Fibroblast of skin of right quadriceps (primary cell): ENCODE results near the gene CLEC16A.
A peak's percentile ranks its signal among the peaks of the same experiment; 100 is the strongest.

Source experiments
- DNase-seq: peaks from one replicate; pipeline ENCODE4 v3.0.0-alpha.2; 2013

The CLEC16A gene

DNA sequence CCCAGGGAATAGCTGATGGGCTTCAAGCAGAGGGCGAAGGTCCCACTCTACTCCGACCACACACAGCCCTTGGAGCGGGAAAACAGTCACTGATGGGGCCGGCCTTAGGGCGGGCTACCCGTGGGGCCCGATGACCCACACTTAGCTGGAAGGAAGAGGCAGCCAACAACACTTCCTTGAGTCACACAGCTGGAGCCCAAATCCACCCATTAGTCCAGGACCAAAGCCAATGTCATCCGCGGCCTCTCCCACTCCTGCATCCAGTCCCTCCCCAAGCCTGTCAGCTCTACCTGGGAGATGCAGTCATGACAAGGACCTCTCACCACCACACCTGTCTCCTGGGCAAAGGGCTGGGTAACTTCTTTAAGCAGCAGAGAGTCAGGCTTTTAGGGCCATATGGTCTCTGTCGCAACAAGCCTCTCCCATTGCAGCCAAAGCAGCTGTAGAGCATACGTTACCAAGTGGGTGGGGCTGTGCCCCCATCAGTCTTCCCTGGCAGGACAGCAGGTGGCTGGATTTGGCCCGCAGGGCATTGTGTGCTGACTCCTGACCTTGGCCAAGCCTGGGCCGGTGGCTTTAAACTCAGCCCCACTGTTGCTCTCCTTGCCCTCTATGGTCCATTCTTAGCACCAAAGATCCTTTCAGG, 200.9 kb downstream of the CLEC16A start:
- no peak for DNase-seq

DNA sequence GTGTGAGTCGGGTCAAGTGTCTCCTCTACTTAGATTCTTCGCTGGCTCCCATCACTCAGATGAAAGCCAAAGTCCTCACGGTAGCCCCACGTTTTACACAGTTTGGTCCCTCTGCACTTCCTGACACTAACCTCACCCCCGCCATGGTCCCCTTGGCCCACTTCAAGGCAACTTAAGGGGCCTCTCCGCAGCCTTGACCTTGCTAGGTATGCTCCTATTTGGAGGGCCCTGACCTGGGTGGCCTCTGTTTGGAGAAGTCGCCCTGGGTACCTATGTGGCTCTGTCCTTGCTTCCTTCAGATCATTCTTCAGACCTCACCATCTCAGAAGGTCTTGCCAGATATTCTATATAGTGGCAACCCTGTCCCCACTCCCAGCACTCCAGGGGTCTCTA, 201.5 kb downstream of the CLEC16A start:
- no peak for DNase-seq

DNA sequence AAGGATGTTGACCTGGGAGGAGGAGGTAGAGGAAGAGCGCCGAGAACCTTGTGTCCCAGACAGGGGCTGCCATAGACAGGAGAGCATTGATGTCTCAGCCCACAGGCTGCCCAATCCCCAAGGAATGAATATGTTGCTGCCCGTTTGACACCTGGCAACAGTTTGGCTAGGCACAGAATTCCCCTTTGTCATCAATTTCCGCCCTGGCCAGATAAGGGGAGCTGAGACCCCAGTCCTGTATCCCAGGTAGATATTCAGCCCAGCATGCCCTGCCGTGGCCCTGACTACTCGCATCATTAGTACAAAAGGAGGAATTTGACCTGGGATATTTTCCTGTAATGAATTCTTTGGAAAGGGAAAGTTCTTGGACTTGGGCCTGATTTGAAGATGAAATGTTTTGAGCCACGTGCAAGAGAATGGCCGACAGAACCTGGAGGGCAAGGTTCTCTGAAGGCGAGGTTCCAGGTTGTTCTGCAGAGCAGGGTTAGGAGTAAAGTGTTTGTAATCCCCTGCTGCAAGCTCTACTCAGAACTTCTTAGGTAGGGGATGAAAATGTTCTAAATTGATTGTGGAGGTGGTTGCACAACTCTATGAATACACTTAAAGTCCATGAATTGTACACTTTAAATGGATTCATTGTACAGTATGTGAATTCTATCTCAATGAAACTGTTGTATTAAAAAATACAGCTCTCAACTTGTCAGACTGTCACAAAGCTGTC, 202.8 kb downstream of the CLEC16A start:
- no peak for DNase-seq

DNA sequence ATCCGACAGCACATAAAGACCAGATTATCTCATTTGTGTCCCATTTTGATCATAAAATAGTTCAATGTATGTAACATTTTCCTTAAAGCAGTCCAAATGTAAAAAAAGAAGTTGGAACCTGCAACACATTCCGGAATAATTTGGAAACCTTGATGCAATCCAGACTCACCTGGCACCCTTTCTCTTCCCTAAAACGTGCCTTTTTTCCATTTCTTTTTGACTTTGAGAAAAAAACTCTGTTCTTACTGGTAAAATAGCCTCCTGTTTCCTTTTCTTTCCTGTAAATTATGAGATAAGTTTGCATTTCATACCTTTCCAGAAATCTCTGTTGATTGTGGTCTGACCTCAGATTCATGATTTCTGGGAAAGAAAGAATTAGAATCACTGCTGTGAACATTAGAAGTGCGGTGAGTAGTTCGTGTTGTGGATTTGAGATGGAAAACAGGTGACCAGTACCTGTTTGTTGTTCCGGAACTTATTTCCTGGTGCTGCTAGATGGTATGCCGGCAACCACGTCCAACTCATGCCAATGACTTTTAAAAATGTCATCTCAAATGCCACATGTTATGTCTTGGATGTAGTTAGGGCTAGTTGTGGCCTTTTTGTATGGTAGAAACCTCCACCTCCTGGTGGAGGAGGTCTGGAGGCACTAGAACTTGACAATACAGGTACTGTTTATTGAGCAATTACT, 203.5 kb downstream of the CLEC16A start:
- DNase-seq, result no peak

DNA sequence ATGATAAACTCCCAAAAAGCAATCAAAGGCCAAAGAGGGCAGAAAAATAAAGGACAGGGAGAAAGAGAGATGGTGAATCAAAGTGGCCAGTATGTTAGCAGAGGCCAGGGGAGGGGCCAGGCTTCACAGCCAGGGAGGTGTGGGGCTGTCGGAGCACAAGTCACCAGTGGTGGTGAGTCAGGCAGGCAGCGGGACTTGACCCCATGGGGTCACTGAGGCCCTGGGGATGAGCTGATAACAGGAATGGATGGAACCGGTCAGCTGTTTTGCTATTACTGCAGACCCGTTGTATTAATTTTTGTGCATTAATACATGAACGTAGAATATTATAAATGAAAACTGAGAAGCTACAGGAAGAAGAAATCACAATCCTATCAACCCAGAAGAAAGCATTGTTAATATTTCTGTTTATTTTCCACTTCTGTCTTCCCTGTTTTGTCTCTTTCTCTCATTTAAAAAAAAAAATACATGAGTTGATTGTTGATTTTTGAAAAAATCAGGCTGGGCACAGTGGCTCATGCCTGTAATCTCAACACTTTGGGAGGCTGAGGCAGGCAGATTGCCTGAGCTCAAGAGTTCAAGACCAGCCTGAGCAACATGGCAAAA, 204.8 kb downstream of the CLEC16A start:
- DNase-seq, result no peak

DNA sequence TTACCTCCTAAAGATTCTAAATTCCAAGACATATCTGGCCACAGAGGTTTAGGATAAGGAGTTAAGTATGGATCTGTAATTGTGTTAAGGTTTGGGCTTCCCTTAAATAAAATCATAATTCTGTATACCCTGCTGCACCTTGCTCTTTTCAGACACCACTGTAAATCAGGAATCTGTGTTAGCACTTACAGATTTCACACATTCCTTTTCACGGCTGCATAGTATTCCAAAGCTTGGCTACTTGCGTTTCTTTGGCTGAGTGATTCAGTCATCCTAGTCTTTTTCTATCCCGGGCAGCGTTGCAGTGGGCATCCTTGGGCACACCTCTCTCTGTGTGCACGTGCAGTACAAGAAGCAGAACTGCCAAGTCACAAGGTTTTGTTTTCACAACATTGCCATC, 205.8 kb downstream of the CLEC16A start:
- DNase-seq, result no peak

DNA sequence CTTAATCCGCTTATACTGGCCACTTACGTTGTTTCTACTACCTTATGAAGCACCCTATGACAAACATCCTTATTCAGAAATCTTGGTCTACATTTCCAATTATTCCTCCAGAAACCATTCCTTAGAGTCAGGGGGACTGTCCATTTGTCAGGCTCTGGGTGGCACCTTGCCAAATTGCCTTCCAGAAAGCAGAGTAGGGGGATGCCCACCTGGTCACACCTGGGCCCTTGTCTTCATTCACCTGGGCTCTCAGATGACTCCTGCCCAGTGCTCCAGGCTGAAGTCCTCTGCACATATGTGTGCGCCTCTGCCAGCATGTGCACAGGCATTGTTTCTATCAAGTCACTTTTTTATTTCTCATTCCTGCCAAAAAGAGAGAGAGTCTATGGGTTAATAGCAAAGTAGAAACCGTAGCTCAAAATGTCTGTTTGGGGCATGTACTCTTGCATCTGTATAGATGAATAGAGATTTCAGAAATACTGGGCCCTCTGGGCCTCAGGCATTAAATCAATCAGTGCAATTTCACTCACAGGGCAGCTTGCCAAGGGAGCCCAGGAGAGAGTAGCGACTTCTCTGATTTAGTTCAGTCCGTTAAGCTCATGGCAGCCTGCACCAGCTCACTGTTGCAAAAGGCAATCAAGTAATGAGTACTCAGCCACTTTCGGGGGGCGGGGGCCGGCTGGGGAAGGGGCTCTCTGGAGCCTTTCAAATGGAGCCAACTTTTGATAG, 207.0 kb downstream of the CLEC16A start:
- peak; percentile 31 for DNase-seq

DNA sequence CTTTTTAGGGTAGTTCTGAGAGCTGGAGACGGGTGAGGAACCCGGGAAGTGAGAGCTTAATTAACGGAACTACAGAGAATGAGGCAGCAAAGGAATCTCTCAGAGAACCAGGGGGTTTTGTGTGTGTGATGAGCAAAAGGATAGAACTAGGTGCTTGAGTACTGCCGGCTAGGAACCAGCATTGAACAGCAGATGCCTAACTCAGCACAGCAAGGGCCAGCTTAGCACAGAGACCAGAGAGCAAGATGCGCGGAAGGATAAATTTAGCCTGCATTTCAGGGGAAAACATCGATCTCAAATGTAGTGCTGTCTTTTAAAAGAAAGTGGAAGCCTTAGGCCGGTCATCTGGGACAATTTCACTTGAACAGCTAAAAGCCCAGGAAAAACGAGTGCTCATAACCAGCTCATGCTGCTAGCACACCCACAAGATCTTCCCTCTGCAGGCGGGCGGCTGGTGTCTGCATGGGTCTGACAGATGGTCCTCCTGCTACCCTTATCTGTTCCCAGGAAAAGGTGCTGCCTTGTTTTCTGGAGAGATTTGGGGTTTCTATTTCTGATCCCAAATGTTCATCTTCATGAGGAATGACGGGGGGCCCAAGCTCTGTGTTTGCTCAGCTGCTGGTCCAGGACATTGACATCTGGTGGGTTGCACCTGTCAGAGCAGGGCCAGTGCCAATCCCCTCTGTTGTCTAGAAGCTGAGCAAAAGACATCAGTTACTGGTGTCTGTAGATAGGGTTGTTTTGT, 207.7 kb downstream of the CLEC16A start:
- DNase-seq, result no peak

DNA sequence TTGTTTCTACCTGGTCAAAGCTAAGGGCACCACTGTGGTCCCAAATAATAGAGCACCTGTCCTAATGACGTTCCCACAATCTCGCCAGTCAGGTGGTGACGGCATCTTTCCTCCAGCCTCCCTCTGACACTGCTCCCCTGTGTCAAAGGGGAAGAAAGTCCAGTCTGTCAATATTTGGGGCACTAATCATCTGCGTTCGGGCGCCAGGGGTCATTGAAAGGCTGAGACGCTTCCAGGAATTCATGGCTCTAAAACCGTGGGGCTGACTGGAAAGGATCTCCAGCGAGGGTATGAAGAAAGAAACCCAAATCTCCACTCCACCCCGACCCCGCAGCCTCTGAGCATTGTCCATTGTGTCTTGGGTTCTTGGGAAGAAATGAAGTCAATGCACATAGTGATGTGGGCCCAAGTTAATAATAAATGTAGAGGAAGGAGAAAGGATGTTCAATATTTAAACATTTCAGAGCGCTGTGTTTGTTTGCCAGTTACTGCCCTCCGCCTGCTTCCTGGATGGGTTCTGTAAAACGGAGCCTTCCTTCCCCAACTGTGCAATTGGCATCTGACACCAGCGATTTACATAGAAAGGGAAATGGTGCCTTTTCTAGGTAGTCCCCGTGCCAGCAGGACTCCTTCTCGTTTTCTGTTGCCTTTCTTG, 208.4 kb downstream of the CLEC16A start:
- DNase-seq, result no peak

DNA sequence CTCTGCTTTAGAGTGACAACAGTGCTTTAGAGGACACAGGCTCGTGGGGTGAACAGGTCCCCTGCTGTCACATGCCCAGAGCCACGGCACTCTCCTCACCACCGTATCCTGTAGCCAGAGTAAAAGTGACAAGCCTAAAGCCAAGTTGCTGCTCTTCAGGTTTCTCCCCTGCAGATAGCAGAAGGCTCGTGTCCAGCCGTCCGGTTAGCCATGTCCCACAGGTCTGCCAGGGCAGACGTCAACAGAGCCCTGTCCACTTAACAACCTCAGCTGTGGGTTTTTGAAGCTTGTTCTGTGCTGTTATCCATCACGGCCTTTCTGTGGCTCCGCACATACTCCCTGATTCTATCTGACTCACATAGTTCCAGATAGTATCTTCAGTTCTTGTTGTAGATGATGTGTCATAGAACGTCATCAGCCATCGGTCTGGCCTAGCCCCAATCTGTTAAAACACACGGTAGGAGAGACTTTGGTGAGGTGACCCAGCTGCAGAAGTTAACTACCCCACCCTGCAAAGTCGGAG, 211.0 kb downstream of the CLEC16A start:
- DNase-seq, result peak; percentile 64

DNA sequence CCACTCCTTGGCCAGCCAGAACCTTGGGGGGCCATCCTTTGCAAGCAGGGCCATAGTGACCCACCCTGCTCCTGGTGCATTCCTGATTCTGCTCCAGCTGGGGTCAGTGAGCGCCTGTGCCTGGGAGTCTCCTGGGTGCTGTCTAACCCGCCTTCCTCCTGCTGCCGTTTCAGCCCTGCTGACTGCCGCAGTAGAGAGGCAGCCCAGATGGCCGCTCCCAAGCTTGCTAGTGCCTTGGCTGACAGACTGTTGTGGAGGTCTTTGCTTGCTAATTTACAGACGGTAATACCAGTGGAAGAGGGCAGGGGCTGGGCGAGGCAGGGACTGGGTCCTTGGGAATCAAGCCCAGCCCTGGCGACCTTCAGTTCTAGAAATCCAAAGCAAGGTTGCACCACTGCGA, 212.0 kb downstream of the CLEC16A start:
- no peak for DNase-seq

DNA sequence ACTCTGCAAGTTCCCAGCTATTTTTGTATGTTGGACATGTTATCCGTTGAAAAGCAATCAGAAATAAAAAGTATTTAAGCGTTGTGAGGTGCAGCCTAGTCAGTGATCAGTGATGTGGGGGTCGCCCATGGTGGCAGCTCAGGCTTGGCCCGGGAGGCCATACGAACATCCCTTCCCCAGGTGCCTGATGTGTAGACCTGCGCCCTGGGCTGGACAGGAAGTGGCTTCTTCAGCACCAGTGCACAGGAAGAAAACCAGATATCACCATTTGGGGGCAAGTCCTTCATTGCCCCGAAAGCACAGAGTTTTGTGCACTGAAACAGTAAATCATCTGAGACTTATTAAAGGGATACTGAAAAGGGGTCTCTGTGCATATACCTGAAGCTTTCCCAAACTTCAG, 212.8 kb downstream of the CLEC16A start:
- DNase-seq, result no peak

DNA sequence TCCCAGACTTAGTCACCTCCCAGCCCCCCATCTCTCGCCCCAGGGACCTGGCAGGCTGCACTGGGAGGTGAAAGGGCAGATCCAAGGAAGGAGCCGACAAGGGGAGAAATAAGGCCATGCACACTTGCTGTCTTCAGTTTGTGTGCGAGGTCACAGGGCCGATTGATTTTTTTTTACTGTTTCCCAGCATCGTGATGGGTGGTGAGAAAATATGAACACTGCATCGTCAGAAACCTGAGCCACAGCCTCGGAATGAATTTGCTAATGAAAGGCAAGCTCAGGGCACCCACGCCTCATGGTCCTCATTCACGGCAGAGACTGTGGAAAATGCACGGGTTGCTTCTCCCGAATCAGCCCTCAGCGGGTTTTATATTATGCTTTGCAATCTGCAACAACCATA, 213.7 kb downstream of the CLEC16A start:
- no peak for DNase-seq

DNA sequence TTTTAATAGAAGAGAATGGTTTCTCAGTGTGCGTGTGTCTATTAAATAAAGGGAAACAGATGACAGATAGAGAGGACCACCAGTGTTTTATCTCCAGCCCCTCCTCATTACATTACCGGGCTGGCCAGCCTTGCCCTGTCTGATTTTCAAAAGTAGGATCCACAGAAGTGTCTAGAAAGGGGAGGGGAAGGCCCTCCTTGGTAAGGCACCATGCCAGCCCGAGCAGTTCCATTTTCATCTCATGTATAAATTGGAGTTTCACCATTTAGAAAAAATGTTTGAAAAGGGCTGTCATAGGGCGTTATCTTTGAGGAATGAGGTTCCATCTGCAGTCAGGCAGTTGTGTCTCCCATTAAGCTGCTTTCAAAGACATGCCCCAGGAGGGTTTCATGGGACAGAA, 214.9 kb downstream of the CLEC16A start:
- DNase-seq, result no peak

DNA sequence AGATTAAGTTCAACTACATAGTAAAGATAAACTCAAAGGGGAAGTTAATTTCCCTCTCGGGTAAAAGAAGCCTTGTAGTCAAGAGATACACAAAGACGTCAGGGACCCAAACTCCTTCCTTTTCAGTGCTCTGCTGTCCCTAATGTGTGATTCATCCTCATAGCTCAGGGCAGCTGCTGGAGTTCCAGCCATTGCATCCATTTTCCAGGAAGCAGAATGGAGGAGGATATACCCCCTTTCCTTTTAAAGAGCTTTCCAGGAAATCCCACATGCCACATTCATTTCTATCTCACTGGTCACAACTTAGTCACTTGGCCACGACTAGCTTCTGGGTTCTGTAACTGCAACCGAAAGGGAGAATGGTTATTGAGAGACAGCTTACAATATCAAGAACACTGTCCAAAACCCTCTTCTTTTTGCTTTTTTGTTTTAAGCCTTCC, 216.3 kb downstream of the CLEC16A start:
- DNase-seq, result peak; percentile 32

DNA sequence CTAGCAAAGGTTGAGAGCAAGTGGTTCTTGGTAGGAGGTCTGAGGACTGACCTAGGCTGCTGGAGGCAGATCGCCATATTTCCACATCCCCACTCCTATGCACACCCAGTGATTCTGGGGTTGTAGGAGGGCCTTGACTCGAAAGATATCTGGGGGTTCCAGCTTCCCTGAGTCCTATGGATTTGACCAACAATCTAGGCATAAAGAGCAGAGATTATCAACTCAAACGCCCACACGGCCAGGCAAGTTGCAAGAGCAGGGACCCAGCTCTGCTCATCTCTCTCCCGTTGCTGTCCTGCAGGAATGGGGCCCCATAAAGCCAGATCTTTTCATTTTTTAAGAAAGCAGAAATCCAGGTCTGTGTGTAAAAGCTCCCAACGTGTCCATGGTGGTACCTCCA, 217.1 kb downstream of the CLEC16A start:
- DNase-seq, result no peak

DNA sequence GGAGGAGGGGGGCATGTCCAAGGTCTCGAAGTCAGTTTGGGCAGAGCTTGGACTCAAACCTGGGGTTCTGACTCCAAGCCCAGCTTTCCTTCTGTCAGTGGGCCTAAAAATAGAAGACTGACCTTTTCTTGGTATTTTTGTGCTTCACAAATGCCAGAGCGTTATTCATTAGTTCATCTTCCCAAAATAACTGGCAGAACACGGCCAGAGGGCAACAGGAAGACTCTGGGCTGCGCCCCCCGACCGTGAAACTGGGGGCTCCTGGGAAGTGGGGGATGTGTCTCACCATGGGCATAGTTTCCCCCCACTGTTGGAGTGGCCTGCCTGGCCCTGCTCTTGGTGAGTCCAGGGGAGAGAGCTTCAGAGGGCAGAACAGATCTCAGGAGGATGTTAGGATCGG, 217.6 kb downstream of the CLEC16A start:
- no peak for DNase-seq

DNA sequence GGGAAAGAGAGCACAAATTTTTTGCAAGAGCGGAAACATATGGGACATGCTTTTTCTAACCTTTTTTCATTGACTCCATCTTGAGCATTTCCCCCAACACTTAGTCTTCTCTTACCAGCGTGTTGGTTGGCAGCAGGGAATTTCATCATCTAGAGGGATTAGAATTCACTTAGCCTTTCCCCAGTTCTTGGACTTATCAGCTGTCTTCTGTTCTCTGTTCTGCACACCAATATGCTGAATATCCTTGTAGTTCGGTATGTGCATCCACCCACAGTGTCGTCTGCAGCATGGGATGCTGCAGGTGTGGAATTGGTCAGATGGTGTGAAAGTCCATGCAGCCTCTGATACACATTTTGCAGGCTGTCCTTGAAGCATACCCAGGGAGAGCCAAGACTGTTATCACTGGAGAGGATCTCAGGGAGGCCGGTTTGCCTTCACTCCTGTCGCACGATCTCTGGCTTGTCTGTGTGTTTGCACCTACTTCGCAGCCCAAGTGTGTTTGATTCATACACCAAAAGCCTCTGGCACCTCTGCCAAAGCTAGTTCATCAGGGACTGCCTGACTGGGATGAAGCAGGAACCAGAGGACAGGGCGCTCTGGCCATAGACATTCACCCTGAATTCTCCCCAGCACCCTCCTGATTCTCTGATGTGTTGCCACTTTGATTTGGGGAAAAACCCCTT, 218.4 kb downstream of the CLEC16A start:
- no peak for DNase-seq

DNA sequence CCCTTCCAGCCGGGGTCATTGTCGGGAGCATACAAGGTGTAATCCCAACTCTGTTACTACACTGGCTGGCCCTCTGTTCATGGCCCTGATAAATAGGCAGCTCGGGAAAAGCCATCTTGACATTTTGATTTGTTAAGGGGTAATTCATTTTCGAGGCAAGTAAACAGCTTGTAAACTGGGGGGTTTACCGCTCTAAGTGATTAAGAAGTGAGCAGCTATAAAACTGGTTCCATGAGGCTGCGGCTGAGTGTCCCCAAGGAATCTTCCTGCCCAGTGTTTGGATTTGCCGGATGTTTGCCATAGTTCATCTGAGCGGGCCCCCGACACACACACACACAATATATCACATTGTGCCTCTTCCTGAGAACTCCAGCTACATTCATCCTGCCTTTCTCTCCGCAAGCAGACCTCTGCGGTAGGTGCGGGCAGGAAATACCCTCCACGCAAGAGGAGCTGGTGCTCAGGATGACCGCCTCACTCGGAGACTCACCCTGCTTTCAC, 219.4 kb downstream of the CLEC16A start:
- peak; percentile 31 for DNase-seq

DNA sequence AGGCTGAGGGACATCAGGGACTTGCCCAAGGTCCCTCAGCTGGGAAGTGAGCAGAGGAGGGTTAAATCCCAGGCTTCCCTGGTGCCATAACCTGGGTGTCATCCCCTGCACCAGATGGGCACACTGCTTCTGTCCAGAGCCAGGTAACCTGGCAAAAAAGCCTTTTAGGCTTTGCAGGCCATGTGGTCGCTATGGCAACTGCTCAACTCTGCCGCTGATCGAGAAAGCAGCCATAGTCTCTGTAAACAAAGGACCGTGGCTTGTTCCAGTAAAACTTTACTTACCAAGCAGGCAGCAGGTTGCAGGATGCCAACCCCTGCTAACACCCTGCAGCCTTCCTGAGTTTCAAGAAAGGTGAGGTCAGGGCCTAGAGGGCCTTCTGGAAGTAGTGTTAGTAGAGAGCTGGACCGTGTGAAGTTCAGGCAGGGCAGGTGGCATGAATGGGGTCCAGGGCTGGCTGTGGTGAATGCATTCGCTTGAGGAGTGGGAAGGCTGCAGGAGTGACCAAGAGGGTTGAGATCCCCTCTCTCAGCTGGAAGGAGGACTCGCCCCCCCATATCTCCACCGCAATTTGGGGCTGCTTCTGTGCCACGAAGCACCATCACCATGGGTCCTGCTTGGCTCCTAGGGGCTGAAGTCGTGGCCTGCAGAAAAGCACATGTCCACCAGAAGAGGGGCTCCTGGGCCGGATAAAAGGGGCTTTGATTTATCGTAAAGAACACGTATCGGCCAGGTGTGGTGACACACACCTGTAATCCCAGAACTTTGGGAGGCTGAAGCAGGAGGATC, 220.3 kb downstream of the CLEC16A start:
- DNase-seq, result no peak
